ENCODE measurements around the gene R3HDM1.

DNA sequence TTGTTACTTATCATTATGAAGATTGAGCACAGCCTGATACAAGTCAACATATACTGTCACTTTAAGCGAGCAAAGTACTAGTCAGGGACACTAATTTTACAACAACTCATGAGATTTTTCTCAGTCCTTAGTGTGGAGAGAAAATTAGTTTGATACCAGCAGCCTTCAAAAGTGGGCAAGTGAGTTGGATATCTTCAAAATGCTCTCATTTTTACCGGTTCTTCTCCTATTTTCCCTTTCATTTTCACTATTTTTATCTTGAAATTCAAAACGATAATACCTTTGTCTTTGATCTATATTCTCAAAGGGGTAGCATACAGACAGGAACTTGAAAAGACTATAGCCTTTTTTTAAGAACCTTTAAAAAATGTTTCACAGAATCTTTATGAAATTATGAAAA lies 158.4 kb downstream of the R3HDM1 start:
- no peak for TF ChIP-seq POLR2A (IDR thresholded peaks at IDR 0.05; ENCODE audit: low read depth)
- TF ChIP-seq, protein P1, sequence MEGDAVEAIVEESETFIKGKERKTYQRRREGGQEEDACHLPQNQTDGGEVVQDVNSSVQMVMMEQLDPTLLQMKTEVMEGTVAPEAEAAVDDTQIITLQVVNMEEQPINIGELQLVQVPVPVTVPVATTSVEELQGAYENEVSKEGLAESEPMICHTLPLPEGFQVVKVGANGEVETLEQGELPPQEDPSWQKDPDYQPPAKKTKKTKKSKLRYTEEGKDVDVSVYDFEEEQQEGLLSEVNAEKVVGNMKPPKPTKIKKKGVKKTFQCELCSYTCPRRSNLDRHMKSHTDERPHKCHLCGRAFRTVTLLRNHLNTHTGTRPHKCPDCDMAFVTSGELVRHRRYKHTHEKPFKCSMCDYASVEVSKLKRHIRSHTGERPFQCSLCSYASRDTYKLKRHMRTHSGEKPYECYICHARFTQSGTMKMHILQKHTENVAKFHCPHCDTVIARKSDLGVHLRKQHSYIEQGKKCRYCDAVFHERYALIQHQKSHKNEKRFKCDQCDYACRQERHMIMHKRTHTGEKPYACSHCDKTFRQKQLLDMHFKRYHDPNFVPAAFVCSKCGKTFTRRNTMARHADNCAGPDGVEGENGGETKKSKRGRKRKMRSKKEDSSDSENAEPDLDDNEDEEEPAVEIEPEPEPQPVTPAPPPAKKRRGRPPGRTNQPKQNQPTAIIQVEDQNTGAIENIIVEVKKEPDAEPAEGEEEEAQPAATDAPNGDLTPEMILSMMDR (IDR thresholded peaks at IDR 0.05) = no peak
- TF ChIP-seq EP300 (IDR thresholded peaks at IDR 0.05) = no peak
- no peak for TF ChIP-seq POLR2AphosphoS5 (IDR thresholded peaks at IDR 0.05)

Data from esophagus muscularis mucosa (tissue), 4 donors.